Endometrial microvascular endothelial cells (primary cell): ENCODE measurements around the gene VASN. TPM values are rescaled to one million over a fixed set of nuclear protein-coding genes. Genes with fewer than 3 reads are reported as not detected.

ENCODE experiments used
- in situ Hi-C: cut with HindIII; loops from 2 replicates; pipeline ENCODE4 v1.10.0; 2017; ENCODE audit warnings: low sequenced_read_pairs, low pct_unique_long_range_greater_than_20kb; ENCODE audit errors: inconsistent ontology term
- total RNA-seq: library from RNA; depleted of rRNA; stranded (reverse); fragments of >200 nt; gene quantifications from one replicate; pipeline ENCODE4 v1.2.3, GENCODE V29; 2015; ENCODE audit errors: inconsistent ontology term

Gene VASN
- total RNA-seq, 1 donor from 2014 or later: 0.09 TPM

DNA sequence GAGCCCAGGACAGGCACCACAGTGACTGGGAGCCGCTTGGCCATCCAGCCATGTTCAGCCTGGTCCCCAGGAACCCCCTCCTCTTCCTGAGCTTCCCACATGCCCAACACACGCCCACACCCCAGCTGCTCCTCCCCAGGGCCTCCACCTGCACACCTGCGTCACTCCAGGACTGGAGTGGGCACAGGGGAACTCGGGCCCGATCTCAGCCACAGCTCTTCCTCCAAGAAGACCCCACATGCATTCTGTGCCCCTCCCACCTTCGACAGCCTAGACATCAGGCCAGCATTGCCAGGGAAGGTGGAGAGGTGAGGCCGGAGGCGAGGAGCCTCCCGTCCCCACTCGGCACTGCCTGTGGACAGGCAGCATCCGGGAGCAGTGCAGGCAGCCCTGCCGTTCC, 6.0 kb upstream of the VASN start:
- in situ Hi-C loops: no loop called here

DNA sequence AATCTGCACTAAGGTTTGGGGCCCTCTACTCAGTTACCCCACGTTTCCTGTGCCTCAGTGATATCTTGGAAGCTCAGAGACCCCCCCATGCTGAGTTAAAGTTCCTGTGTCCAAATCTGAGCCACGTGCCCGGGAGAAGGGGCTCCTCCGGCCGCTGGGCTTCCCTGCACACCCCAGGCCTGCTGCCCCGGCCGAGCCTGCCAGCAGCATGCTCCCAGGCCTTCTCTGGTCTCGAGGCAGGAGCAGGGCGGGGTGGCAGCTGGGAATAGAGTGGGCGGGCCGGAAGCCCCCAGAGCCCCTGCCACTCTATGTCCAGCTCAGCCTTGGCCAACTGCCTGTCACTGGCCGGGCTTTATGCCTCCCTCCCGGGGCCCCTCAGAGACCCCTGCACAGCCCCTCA, 5.6 kb upstream of the VASN start:
- in situ Hi-C loops: no loop called here

DNA sequence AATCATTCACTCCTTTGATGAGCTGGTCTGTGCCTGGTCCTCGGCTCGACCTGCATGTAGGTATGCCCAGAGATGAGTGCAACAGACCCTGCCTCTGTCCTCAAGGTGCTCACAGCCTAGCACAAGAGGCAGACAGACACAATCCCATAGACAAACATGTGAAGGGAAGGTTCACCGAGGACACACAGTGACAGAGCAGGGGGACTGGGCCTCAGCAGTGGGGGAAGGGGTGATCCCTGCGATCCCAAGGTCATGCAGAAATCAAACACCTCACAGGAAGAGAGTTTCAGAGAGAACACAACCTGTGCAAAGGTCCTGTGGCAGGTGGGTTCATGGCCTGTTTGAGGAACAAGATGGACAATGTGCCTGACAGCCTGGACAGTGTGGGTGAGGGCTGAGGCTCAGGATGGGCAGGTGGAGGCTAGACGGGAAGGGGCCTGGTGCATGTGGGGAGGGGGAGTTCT, 4.2 kb upstream of the VASN start:
- in situ Hi-C loops: no loop called here

DNA sequence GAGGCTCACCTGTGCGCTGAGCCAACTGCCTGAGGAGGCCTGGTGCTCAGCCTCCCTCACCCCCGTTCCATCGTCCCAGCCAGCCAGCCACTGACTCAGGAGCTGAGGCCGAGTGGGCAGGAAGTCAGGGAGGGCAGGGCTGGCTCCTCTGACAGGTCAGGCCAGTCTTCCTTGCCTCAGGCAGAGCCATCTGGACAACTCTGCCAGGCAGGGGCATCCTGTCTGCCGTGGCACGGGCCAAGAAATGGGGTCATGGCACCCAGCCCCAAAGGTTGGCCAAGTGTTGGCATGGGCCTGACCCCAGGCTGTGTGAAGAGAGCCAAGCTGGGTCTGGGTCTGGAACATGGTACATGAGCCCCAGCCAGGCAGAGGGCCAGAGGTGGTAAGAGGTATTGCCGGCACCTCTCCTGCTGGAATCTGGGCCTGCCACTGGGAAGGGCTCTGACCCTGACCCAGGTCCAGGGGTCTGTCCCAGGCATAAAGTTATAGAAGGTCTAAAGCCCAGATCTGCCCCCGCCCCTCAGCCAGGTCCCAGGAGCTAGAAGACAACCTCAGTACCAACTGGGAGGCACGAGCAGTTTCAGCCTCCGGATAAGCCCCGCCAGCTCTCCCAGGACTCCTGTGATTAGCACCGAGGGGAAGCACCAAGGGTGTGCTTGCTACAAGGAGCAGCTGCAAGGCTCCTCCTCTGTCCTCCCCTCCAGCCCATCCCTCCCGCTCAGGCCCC, 2.5 kb upstream of the VASN start:
- in situ Hi-C loops: no loop called here

DNA sequence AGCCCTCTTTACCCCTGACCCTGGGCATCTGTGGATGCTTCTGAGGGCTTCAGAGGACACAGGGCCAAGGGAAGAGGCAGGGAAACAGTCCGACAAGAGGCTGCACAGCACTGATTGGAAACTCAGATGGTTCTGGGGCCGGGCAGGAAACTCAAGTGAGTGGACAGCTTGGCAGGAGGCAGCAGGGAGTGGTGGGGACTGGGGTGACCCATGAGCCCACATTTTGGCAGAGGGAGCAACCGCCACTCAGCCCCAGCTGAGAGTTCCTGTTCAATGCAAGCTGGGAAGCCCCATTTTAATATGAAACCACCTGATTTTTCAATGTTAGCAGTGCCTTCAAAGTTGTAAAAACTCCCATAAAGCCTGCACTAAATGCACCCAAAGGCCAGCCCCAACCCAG, 1.5 kb upstream of the VASN start:
- in situ Hi-C loops: no loop called here

DNA sequence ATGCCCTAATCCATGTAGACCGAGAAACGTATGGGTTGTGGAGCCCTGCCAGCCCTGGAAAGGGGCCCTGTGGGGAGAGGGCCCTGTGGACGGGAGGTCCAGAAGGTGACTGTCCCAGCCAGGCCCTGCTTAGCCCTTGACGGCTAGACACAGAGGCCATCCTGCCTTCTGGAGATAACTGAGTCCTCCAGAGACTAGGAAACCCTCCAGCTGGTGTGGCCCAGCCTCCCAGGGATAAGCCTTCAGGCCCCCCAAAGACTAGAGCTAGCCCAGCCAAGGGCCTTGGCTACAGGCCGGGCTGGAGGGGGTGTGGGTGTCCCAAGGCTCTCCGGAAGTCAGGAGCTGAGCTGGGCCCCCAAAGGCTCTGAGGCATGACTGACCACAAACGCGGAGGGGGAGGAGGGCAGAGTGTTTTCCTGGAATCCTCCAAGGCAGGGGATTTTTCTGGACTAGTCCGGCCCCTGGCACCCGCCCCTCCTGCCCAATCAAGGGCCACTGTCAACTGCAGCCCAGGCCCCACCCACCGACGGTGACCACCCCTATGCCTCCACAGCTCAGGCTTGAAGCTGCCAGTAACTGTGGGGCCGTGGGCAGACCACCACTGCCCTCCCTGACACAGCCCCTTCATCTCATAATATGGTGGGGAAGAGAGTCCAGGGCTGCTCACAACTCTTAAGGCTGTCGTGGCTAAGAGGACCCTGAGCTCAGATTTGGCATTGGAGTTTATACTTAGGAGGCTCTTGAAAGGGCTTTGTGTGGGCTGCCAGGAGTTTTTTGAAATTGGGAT, 885 bp upstream of the VASN start:
- in situ Hi-C loops: no loop called here

DNA sequence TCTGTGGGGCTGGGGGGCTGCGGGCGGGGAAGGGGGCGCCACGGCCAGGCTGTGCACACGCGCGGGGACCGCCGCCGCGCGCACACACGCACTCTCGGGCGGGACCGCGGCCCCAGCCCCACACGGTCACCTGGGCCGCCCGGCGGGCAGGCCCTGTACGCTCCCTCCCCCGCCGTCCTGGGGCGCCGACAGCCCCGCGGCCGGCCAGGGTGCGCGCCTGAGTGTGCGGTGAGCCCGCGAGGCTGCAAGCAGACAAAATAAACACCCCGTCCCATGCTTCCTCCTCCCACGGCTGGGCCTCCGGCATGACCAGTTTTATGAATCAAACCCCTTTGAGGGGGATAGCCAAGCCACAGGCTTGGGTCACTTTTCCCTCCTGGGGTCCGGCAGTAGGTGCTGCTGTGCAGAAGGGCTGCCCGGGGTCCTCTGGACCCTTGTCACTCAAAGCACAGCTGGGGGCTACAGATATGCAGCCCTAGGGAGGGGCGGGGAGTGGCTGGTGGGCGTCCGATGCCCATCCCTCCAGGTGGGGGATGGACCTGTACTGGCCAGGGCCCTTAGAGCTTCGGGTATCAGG, 441 bp downstream of the VASN start:
- in situ Hi-C loops: no loop called here

DNA sequence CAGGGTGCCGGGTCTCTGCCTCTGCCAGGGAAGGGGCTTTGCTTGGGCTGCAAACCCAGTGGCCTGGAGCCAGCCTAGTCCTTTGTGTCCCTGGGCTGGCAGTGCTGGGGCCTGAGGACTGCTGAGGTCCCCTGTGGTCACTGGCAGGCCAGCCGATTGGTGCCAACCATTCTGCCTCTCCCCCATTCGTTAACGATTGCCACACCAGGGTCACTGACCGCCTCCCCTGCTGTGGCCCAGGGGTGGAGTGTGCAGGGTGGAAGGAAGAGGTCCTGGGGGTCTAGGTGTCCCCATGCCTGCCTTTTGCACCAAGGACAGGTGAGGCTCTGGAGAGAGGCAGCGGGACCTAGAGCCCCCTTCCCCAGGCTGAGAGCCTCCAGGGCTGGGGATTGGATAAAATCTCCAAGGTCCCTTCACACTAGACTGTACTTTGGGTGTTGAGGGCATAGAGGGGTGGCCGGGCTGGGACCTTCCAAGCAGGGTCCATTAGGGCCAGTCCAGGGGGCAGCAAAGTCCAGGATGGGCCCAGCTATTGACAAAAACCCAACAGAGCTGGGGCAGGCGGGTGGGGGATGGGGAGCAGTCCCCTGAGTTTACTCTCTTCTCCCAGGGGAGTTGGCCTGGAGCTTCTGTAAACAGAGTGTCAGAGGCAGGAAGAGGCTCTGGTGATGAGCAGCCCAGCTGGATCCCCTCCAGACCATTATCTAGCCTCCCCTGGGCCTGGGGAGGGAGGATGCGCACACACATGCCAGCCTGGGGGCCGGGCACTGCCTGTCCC, 1.1 kb downstream of the VASN start:
- in situ Hi-C loops: no loop called here

DNA sequence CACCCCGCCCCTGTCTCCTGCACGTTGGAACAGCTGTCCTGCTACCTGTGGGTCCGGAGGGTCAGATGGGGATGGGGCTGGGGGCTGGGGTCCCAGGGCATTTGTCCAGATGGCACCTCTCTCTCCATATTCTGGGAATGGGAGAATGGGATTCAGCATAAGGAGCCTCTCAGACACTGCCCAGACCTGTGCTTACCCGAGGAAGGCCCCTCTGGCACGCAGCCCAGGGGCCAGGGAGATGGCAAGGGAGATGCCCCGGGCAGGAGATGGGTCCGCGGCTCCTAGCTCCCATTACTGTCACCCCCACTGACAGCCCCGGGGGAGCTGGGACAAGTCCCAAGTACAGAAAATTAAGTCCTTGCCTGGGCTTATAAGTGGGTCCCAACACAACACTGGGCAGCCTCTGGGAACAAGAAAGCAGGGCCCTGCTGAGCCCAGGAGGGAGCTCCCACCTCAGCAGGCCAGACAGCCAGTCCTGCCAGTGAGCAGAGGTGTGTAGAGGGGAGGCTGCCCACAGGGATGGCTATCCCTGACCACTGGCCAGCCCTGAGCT, 1.8 kb downstream of the VASN start:
- in situ Hi-C loops: no loop called here

DNA sequence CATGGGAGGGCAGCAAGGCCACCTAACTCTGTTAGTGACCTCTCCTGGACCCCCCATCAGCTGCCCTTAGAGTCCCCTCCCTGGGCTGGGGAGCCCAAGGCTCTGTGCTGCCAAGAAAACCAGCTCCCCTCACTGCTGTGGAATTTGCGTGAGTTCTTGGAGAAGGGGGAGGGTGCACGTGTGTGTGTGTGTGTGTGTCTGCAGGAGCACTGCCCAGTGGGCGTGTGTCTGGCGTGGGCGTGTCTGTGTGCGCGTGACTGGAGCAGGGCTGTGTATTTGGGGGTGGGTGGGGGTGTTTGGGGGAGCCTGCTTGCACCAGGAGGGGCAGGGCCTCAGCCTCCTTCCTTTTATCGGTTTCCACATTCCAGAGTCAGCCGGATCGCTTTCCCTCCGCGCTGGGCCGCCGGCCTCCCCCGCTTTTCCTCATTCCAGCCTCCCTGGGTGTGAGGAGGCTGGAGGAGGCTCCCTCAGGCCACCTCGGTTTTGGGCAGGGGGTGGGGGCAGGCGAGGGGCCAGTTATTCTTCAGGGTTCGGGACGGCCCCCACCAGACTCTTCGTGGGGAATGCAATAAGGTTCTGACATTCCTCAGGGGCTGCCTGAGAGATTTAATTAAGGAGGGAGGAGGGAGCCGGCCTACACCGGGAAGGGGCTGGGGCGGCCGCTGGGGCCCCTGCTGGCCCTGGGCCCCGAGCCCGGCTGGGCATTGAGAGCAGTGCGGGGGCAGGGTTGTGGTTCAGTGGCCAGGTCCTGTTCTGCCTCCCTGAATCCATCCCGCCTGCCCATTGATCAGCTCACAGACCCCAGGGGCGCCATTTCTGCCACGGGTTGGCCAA, 2.5 kb downstream of the VASN start:
- in situ Hi-C loops: no loop called here

DNA sequence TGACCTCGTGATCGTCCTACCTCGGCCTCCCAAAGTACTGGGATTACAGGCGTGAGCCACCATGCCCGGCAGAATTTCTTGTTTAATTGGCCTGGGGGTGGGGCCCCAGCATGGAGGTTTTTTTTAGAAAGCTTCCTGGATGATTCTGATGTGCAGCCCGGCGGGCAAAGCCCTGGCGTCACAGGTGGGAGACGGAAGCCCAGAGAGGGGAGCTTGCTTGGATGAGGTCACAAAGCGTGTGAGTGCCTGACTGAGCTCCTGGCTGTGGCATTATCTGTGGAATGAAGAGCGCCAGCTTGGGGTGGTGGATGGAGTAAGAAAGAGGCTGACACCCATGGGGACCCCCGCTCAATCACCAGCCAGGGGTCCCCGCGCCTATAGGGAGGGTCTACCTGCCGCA, 4.1 kb downstream of the VASN start:
- in situ Hi-C loops: no loop called here

DNA sequence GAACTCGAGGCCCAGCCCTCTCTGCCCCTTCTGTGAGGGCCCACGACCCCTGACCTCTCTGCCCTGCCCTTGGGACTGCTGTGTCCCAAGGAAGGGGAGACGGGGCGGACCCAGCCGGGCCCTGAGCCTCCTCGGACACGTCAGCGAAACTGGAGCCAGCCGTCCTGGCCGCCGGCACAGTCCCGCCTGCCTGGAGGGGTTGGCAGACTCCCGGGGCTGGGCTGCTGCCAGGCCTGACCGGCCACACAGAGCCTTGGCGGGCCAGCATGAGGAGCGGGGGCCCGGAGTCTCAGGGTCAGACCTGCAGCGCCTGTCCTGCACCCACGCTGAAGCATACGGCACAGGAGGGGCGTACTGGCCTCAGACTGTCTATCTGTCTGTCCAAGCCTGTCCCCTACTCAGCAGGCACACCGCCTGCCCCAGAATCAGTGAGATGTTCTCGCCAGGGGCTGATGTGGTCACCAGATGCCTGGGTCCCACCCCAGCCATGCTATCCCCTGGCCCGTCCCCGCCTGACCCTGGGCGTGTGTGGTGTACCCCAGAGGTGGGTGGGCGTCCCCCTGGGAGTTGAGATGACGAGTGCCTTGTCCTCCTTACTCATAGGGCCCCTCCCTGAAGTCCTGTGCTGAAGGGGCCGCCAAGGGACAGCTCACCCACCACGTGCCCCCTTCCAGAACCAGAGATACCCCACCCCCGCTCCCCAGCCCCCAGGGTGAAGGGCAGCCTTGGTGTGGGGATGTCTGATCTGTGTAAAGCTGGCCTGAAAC, 4.7 kb downstream of the VASN start:
- in situ Hi-C loops: no loop called here

DNA sequence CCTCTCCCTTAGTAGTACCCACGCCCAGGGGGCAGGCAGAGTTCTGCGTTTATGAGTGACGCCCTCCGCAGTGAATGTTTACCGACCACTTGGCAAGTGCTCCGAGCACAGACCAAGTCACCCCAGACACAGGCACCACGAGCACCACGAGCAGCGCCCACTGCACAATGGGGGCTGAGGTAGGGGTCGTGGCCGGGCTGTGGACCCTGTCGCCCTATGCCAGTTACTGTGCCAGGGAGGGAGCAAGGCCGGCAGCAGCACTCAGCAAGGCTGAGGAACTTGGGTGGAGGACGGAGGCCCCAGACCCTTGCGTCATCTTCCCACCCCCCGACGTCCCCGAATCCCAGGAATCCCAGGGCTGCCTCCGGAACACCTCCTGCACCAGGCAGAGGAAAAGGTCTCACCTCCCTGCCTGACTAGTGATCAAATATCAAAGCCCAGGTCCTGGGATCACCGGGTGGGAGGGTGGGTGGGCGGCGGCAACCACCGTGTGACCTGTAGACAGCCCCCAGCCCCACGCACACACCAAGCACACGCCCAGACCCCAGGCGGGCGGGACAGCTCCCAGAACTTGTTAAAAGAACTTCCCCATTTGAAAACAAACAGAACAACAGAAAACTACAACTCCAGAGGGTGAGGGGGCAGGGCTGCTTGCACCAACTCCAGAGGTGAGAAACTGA, 5.4 kb downstream of the VASN start:
- in situ Hi-C loops: no loop called here

DNA sequence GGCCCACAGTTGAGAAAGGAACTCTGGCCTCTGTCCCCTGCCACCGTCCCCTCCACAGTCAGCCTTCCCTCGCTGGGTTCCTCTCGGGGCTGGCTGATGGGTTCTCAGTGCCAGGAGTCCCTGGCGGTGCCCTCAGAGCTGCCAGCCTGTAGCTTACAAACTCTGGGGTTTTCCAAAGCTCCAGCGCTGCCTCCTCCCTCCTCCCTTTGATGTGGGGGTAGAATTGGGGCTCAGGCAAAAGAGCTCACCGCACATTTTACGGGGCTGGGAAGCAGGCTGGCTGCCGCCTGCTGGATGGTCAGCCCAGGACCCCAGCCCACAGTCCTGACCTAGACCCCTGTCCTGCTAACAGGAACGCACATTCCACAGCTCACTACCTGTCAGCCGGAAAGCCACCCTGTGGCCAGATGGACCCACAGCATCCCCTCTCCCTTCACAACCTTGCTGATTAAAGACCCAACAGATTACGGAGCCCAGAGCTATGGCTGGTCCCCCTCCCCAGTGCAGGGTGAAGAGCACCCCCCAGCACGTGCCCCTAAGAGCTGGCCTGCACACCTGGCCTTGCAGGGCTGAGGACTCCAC, 6.0 kb downstream of the VASN start:
- in situ Hi-C loops: no loop called here

DNA sequence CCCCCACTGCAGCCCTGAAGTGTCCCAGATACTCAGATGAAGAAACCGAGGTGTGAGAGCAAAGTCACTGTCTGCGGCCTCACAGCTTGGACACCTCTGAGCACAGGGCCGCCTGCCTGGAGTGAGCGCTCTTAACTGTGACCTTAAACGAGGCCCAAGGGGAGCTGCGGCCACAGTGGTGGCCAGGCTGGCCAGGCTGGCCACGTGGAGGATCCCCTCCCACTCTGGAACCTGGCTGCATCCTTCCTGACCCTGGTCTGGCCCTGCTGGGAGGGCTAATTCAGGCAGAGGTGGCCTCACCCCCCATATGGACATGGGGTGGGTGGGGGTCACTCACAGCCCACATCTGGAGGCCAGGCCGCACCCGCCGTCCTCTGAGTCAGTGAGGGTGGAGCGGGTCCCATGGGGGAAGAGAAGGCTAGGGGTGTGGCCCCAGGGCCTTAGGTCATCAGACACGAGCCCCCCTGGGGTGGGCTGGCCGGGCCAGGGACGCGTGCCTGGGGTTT, 6.6 kb downstream of the VASN start:
- in situ Hi-C loops: no loop called here

DNA sequence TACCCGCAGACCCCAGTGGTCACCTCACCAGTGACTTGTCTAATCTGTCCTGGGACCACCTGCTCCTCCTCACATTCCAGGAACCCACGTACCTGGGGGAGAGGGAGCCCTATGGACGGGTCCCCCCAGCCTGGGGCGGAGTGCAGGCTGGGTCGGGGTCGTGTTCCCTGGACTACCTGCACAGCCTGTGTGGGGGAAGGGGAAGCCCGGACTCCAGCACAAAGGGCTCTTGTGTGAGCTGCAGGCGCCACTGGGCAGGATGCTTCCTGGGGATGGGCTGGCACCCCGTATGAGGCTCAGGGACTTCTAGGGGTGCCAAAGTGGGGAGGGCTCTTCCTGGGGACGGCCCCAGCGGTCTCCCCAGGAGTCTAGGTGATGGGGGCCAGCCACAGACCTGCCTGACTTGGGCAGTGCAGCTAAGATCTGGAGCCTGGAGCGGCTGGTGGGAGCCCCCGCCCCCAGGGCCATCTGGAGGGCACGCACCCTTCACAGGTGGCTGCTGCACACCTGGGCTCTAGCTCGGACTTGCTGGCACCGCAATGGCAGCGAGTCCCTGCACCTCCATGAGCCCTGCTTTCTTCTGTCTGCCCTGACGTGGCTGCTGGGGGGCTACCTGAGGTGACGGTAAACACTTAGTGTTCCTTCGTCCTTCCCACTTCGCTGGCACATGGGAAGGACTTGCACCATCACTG, 7.5 kb downstream of the VASN start:
- in situ Hi-C loops: no loop called here
